Measurements from ENCODE around the gene HECTD3. TPM values are rescaled to one million over a fixed set of nuclear protein-coding genes. Genes with fewer than 3 reads are reported as not detected.
A peak's percentile ranks its signal among the peaks of the same experiment; 100 is the strongest.
"Not testable (repeated sequence)": the region's sequence is repeated elsewhere in the genome, so short reads cannot be mapped to it uniquely, and the experiment has no call there.

The HECTD3 gene
- total RNA-seq, 1 experiment from 2014 or later = 29.5 TPM

DNA sequence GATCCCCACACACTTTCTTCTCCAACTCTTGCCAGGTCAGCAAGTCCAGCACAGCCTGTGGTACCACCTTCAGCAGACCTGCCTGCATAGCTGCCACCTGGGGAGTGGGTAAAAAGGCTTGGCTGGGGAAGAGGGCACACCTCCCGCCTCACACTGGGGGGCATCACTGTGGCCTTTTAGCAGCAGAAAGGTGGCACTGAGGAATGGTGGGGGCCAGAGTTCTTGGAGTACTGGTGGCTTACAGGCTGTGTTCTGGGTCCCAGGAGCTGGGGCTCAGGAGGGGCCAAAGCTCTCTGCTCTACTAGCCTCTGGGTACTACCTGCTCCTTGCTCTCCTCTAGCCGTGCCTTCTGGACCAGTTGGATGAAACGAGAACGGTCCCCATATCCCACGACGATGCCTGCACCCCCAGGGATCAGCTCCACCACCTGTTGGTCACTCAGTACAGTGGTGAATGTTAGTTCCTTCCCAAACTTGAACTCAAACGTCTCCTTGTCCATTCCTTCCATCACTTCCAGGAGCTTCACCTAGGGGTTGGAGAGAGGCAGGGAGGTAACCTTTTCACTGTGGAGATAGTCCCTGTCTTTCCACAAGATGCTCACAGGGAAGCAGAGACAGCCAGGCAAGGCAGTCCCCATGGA, 6.7 kb downstream of the HECTD3 start:
- no peak for TF ChIP-seq EZH2 (IDR thresholded peaks at IDR 0.05; ENCODE audit: borderline replicate concordance, low read depth, low read length, poor library complexity, severe bottlenecking)
- TF ChIP-seq, protein P1, sequence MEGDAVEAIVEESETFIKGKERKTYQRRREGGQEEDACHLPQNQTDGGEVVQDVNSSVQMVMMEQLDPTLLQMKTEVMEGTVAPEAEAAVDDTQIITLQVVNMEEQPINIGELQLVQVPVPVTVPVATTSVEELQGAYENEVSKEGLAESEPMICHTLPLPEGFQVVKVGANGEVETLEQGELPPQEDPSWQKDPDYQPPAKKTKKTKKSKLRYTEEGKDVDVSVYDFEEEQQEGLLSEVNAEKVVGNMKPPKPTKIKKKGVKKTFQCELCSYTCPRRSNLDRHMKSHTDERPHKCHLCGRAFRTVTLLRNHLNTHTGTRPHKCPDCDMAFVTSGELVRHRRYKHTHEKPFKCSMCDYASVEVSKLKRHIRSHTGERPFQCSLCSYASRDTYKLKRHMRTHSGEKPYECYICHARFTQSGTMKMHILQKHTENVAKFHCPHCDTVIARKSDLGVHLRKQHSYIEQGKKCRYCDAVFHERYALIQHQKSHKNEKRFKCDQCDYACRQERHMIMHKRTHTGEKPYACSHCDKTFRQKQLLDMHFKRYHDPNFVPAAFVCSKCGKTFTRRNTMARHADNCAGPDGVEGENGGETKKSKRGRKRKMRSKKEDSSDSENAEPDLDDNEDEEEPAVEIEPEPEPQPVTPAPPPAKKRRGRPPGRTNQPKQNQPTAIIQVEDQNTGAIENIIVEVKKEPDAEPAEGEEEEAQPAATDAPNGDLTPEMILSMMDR (conservative IDR thresholded peaks at IDR 0.05; ENCODE audit: low read depth, low read length) = no peak
- ChIA-PET CTCF (no interaction called here), POLR2A (ENCODE audit: low non-redundant PET) (no interaction called here)
- no peaks in the 10 kb centered on the region for H3K9me3 ChIP-seq (ENCODE audit: low read depth, low read length, poor library complexity, severe bottlenecking)
- H3K4me1 ChIP-seq (ENCODE audit: insufficient read depth, low read length, poor library complexity, severe bottlenecking) = no peaks in the 10 kb centered on the region
- no peak overlapping the region for H3K27ac ChIP-seq (ENCODE audit: low read depth, low read length, poor library complexity, severe bottlenecking)
- intact Hi-C loops (cut with micrococcal nuclease; ENCODE audit: unreplicated experiment) = no loop called here
- no peaks in the 10 kb centered on the region for H3K27me3 ChIP-seq (replicated peaks; ENCODE audit: insufficient read depth, low read depth, low read length, poor library complexity)
- no TSS peak for BruUV-seq (replicated peaks)
- H3K36me3 ChIP-seq (ENCODE audit: insufficient read depth, low read length, poor library complexity, severe bottlenecking) = peaks cover 9% of the 10 kb centered on the region
- H3K4me3 ChIP-seq (ENCODE audit: low read depth, low read length, poor library complexity, severe bottlenecking) = no peak overlapping the region
- no peak for DNase-seq (ENCODE audit: low spot score)

DNA sequence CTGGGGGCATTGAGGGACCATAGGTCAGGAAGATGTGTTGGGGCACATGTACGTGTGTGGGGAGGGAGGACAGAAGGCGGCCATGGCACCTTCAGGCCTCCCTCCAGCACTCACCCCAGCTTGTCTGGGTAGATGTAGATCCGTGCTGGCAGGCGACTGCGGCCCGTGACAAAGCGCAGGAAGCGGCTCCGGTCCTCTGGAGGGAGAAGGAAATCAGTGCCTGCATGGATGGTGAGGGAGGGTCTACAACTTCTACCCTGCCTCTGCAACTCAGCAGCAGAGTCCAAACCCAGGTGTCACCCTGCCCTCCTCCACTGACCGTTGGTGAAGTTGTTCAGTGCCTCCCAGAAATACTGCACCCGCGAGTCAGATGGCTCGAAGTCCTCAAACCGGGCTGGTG, 7.4 kb downstream of the HECTD3 start:
- H3K9me3 ChIP-seq (ENCODE audit: low read depth, low read length, poor library complexity, severe bottlenecking) = no peaks in the 10 kb centered on the region
- H3K36me3 ChIP-seq (ENCODE audit: insufficient read depth, low read length, poor library complexity, severe bottlenecking) = peaks cover 9% of the 10 kb centered on the region
- no peaks in the 10 kb centered on the region for H3K27me3 ChIP-seq (replicated peaks; ENCODE audit: insufficient read depth, low read depth, low read length, poor library complexity)
- ChIA-PET CTCF (no interaction called here), POLR2A (ENCODE audit: low non-redundant PET) (no interaction called here)
- TF ChIP-seq, protein P1 (conservative IDR thresholded peaks at IDR 0.05; ENCODE audit: low read depth, low read length) = no peak
- TF ChIP-seq EZH2 (IDR thresholded peaks at IDR 0.05; ENCODE audit: borderline replicate concordance, low read depth, low read length, poor library complexity, severe bottlenecking) = no peak
- intact Hi-C loops (cut with micrococcal nuclease; ENCODE audit: unreplicated experiment) = no loop called here
- no peak overlapping the region for H3K4me3 ChIP-seq (ENCODE audit: low read depth, low read length, poor library complexity, severe bottlenecking)
- no peaks in the 10 kb centered on the region for H3K4me1 ChIP-seq (ENCODE audit: insufficient read depth, low read length, poor library complexity, severe bottlenecking)
- no peak overlapping the region for H3K27ac ChIP-seq (ENCODE audit: low read depth, low read length, poor library complexity, severe bottlenecking)
- no peak for DNase-seq (ENCODE audit: low spot score)
- no TSS peak for BruUV-seq (replicated peaks)

DNA sequence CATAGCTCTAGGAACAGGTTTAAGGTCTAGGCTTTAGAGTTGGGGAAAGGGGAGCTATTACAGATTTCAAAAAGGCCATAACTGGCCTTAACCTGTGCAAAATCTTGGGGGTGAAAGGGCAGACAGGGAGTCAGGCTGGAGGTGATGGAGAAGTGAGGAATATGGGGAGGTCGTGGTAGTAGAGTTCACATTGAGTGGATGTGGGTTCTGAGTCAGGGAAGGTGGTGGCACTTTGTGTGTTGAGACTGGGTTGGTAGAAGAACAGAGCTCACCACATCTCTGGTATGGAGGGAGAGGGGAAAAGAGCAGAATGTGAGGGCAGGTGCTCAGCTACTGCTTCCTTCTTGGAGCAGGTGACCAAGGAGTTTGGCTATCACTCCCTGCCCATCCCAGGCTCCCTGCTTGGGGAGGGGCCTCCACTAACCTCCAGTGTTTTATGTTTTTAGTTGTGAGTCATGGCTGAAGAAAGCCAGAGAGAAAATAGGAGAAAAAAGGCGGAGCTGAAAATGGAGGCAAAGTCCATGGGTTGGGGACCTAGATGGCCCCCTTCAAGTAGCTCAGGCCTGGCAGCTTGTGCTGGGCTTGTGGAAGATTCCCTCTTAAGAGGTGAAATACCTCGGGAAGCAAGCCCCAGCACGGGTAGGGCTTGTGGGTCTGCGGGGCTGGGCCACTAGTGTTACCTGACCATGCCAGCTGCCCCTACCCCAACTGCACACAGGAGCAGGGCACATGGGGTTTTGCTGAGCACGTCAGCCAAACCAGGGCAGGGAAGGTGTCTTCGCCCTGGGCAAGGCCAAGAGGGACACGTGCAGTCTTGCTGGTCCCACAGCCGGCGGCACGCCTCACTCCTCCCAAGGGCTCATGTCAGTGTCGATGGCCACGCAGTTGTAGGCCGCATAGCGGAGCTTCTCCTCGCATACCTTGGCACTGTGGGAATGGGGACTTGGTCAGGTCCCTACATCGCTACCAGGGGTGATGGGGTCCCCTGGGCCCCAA, 8.2 kb downstream of the HECTD3 start:
- H3K36me3 ChIP-seq (ENCODE audit: insufficient read depth, low read length, poor library complexity, severe bottlenecking) = peaks cover 9% of the 10 kb centered on the region

DNA sequence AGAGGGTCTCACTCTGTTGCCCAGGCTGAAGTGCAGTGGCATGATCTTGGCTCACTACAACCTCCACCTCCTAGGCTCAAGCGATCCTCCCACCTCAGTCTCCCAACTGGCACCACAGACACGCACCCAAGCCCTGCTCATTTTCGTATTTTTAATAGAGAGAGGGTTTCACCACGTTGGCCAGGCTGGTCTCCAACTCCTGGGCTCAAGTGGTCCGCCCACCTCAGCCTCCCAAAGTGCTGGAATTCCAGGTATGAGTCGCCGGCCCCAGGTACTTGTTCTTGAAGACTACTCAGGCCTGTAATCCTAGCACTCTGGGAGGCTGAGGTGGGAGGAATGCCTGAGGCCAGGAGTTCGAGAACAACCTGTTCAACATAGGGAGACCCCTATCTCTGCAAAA, 9.5 kb downstream of the HECTD3 start:
- H3K4me3 ChIP-seq (ENCODE audit: low read depth, low read length, poor library complexity, severe bottlenecking); H3K9me3 ChIP-seq (ENCODE audit: low read depth, low read length, poor library complexity, severe bottlenecking); H3K36me3 ChIP-seq (ENCODE audit: insufficient read depth, low read length, poor library complexity, severe bottlenecking); H3K4me1 ChIP-seq (ENCODE audit: insufficient read depth, low read length, poor library complexity, severe bottlenecking); CTCF ChIA-PET; H3K27me3 ChIP-seq (replicated peaks; ENCODE audit: insufficient read depth, low read depth, low read length, poor library complexity); intact Hi-C loops (cut with micrococcal nuclease; ENCODE audit: unreplicated experiment); POLR2A ChIA-PET (ENCODE audit: low non-redundant PET); H3K27ac ChIP-seq (ENCODE audit: low read depth, low read length, poor library complexity, severe bottlenecking); BruUV-seq (replicated peaks); DNase-seq (ENCODE audit: low spot score): not testable (repeated sequence)

More for the DNA sequence above, 8.2 kb downstream of the HECTD3 start:
- intact Hi-C loops (cut with micrococcal nuclease; ENCODE audit: unreplicated experiment) = no loop called here
- Histone ChIP-seq H3K27ac (ENCODE audit: low read depth, low read length, poor library complexity, severe bottlenecking) (no peak overlapping the region), H3K27me3 (replicated peaks; ENCODE audit: insufficient read depth, low read depth, low read length, poor library complexity) (no peaks in the 10 kb centered on the region), H3K9me3 (ENCODE audit: low read depth, low read length, poor library complexity, severe bottlenecking) (no peaks in the 10 kb centered on the region), H3K4me3 (ENCODE audit: low read depth, low read length, poor library complexity, severe bottlenecking) (no peak overlapping the region), H3K4me1 (ENCODE audit: insufficient read depth, low read length, poor library complexity, severe bottlenecking) (no peaks in the 10 kb centered on the region)
- DNase-seq (ENCODE audit: low spot score) = no peak
- CTCF ChIA-PET = no interaction called here
- no peak for TF ChIP-seq EZH2 (IDR thresholded peaks at IDR 0.05; ENCODE audit: borderline replicate concordance, low read depth, low read length, poor library complexity, severe bottlenecking)
- TF ChIP-seq, protein P1 (conservative IDR thresholded peaks at IDR 0.05; ENCODE audit: low read depth, low read length) = no peak
- TSS peak; percentile 55 for BruUV-seq (replicated peaks)
- POLR2A ChIA-PET (ENCODE audit: low non-redundant PET) = interaction anchor here (0.6 kb wide), 1 partner anchor 519 kb away, joined by 3 read pairs; the partner anchor contains the start of gene PRDX1

Measured in A673 (cell line).